Keratinocyte (primary cell): ENCODE data around the gene PRDX5.

Experiments used
- CTCF ChIP-seq, 3 experiments: IDR thresholded peaks in 1 of 3; conservative IDR thresholded peaks in 1 of 3; optimal IDR thresholded peaks in 1 of 3; 2 replicates in 2 of 3; 3 replicates in 1 of 3; pipeline versions ENCODE3 to v1.5.1; 2011; ENCODE audit warnings: low read length in 3 of 3, mild to moderate bottlenecking in 3 of 3, moderate library complexity in 2 of 3, control low read depth in 1 of 3, inconsistent platforms in 1 of 3; ENCODE audit not compliant: insufficient read depth in 2 of 3; ENCODE audit errors: extremely low read depth in 1 of 3
- EZH2 ChIP-seq: IDR thresholded peaks from one replicate; pipeline ENCODE4 v1.6.1; 2012; ENCODE audit warnings: inconsistent platforms, mild to moderate bottlenecking, low read length, moderate library complexity

- TF ChIP-seq CTCF (optimal IDR thresholded peaks at IDR 0.05 in 1 of 3, IDR thresholded peaks at IDR 0.05 in 1 of 3, conservative IDR thresholded peaks at IDR 0.05 in 1 of 3; ENCODE audit: extremely low read depth in 1 of 3, insufficient read depth in 2 of 3, low read length in 3 of 3): no peak
- TF ChIP-seq EZH2: no peak
Measured at GRCh38 chr11:64306876-64307622, 10.9 kb upstream of the PRDX5 start.
